ENCODE results near the gene CARD19. TPM values are rescaled to one million over a fixed set of nuclear protein-coding genes. Genes with fewer than 3 reads are reported as not detected.

CARD19 gene
- total and polyA plus RNA-seq, 11 donors = 24.2 to 46.2 (median 30.5) TPM

GRCh38 chr9:93155716-93156474 is 59.9 kb downstream of the CARD19 start:
- Histone ChIP-seq H3K27me3 (no peaks in the 10 kb centered on the region), H3K9me3 (no peaks in the 10 kb centered on the region), H3K27ac (no peak overlapping the region), H3K36me3 (no peaks in the 10 kb centered on the region), H3K4me1 (peaks cover 0 to 12% (median 6%) of the 10 kb centered on the region in 12 donors), H3K4me3 (no peak overlapping the region)
- TF ChIP-seq, protein P1, sequence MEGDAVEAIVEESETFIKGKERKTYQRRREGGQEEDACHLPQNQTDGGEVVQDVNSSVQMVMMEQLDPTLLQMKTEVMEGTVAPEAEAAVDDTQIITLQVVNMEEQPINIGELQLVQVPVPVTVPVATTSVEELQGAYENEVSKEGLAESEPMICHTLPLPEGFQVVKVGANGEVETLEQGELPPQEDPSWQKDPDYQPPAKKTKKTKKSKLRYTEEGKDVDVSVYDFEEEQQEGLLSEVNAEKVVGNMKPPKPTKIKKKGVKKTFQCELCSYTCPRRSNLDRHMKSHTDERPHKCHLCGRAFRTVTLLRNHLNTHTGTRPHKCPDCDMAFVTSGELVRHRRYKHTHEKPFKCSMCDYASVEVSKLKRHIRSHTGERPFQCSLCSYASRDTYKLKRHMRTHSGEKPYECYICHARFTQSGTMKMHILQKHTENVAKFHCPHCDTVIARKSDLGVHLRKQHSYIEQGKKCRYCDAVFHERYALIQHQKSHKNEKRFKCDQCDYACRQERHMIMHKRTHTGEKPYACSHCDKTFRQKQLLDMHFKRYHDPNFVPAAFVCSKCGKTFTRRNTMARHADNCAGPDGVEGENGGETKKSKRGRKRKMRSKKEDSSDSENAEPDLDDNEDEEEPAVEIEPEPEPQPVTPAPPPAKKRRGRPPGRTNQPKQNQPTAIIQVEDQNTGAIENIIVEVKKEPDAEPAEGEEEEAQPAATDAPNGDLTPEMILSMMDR (IDR thresholded peaks at IDR 0.05) = no peak
- no peak for TF ChIP-seq POLR2A (IDR thresholded peaks at IDR 0.05)
- no peak for DNase-seq
- intact Hi-C loops (cut with DNase I) = loop anchor here in 4 of 10 donors (5.0 to 10.0 kb wide), 4 partner anchors 289 to 809 kb away; partner anchors contain the start of gene BARX1 (in 1 of the 4)
- WGBS, 4 donors = 89 to 90% (median 90%) methylated on average over 16 of the region's 16 CpGs
- ATAC-seq = no peak

DNA sequence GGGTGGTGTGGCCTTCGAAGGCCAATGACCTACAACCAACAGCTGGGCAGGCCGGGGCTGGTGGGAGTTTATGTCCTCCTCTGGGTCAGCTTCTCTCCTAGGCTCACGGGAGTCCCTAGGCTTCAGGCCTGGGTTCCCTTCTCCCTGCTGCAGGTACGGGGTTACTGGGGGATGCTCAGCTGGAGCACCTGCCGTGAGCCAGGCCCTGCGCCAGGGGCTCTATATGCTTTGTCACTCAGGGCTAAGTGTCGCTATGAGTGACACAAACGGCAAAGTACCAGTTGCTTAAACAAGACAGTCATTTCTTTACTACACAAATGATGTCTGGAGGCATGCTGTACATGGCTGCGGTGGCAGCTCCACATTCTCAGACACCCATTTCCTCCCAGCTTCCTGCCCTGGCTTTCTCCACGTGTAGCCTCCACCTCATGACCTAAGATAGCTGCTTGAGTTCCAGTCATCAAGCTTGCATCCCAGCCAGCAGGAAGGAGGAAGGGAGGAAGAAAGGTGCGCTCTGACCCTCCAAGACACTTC is 60.5 kb downstream of the CARD19 start:
- WGBS, 4 donors = 82 to 89% (median 85%) methylated on average over 11 of the region's 11 CpGs
- DNase-seq (no peak), ATAC-seq (no peak)
- H3K4me3 ChIP-seq = no peak overlapping the region
- no peaks in the 10 kb centered on the region for H3K36me3 ChIP-seq
- no peaks in the 10 kb centered on the region for H3K9me3 ChIP-seq
- no peaks in the 10 kb centered on the region for H3K27me3 ChIP-seq
- no peak for TF ChIP-seq POLR2A (IDR thresholded peaks at IDR 0.05)
- TF ChIP-seq, protein P1 (IDR thresholded peaks at IDR 0.05) = no peak
- peaks cover 0 to 18% (median 8%) of the 10 kb centered on the region in 12 donors for H3K4me1 ChIP-seq
- intact Hi-C loops (cut with DNase I) = loop anchor here in 4 of 10 donors (5.0 to 10.0 kb wide), 4 partner anchors 288 to 808 kb away; partner anchors contain the start of gene BARX1 (in 1 of the 4)
- H3K27ac ChIP-seq = no peak overlapping the region

DNA sequence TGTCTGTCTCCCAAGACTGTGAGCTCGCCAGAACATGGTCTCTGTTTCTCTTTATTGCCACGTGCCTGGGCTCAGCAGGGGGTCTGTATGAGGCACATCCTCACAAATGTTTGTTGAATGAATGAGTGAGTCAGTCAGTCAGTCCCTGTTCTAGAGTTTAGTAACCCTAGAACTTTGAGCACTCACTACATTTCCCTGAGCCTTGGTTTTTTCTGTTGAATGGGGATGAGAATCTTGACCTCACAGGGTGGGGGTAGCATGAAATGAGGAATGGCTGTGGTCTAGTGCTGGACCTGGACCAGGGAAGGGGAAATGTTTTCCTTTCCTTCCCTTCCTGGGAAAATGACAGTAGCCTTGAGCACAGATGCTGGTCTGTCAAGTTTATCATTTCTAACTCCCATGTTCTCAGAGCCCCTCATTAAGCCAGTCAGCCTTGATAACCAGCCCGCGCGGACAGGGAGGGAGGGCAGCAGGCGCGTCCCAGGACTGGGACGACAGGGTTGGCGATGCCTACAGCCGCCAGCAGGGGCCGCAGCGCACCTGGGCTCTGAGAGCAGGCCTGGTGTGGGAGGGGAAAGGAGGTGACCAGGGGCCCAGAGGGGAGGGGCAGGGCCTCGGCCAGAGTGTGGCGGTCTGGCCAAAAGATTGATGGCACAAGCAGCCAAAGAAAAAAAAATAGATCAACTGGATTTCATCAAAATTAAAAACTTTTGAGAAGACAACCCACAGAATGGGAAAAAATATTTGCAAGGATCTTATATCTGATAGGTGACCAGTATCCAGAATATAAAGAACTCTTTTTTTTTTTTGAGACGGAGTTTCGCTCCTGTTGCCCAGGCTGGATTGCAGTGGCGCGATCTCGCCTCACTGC is 63.8 kb downstream of the CARD19 start:
- H3K4me3 ChIP-seq = no peak overlapping the region
- DNase-seq = peak; percentile 78 to 91 (median 86)
- 19 to 24% (median 19%) methylated on average over 19 of the region's 19 CpGs for WGBS, 4 donors
- TF ChIP-seq, protein P1 (IDR thresholded peaks at IDR 0.05) = peak; percentile 85 to 98 (median 95)
- no peak for TF ChIP-seq POLR2A (IDR thresholded peaks at IDR 0.05)
- peak; percentile 80 to 92 (median 90) for ATAC-seq
- no peak overlapping the region for H3K27ac ChIP-seq
- no peaks in the 10 kb centered on the region for H3K27me3 ChIP-seq
- H3K4me1 ChIP-seq = peaks cover 0 to 29% (median 12%) of the 10 kb centered on the region in 12 donors
- no peaks in the 10 kb centered on the region for H3K36me3 ChIP-seq
- intact Hi-C loops (cut with DNase I) = loop anchor here in 9 of 10 donors (2.0 to 10.0 kb wide), 8 partner anchors 62 to 805 kb away; partner anchors contain the start of gene BARX1 (in 1 of the 9)
- no peaks in the 10 kb centered on the region for H3K9me3 ChIP-seq

Data from heart left ventricle (tissue), 16 donors.